ENCODE results near the gene PTPRR. TPM values are rescaled to one million over a fixed set of nuclear protein-coding genes. Genes with fewer than 3 reads are reported as not detected.

Gene PTPRR
- total RNA-seq, 2 donors from 2014 or later = 0.32 to 2.4 TPM

GRCh38 chr12:70660620-70661219 lies 259.8 kb downstream of the PTPRR start:
- Histone ChIP-seq H3K4me1 (replicated peaks) (no peaks in the 10 kb centered on the region), H3K4me3 (no peak overlapping the region), H3K27me3 (replicated peaks; ENCODE audit: insufficient read depth) (no peaks in the 10 kb centered on the region), H3K9me3 (no peaks in the 10 kb centered on the region), H3K36me3 (no peaks in the 10 kb centered on the region), H3K27ac (no peak overlapping the region)
- 91% methylated on average over 5 of the region's 5 CpGs for WGBS
- TF ChIP-seq POLR2AphosphoS5 (IDR thresholded peaks at IDR 0.05) (no peak), POLR2A (IDR thresholded peaks at IDR 0.05) (no peak)
- TF ChIP-seq, protein P1, sequence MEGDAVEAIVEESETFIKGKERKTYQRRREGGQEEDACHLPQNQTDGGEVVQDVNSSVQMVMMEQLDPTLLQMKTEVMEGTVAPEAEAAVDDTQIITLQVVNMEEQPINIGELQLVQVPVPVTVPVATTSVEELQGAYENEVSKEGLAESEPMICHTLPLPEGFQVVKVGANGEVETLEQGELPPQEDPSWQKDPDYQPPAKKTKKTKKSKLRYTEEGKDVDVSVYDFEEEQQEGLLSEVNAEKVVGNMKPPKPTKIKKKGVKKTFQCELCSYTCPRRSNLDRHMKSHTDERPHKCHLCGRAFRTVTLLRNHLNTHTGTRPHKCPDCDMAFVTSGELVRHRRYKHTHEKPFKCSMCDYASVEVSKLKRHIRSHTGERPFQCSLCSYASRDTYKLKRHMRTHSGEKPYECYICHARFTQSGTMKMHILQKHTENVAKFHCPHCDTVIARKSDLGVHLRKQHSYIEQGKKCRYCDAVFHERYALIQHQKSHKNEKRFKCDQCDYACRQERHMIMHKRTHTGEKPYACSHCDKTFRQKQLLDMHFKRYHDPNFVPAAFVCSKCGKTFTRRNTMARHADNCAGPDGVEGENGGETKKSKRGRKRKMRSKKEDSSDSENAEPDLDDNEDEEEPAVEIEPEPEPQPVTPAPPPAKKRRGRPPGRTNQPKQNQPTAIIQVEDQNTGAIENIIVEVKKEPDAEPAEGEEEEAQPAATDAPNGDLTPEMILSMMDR (IDR thresholded peaks at IDR 0.05) = no peak
- DNase-seq (ENCODE audit: low spot score) = no peak
- intact Hi-C loops (cut with DNase I) = no loop called here

- TF ChIP-seq, protein P1 (IDR thresholded peaks at IDR 0.05) = no peak
- TF ChIP-seq POLR2AphosphoS5 (IDR thresholded peaks at IDR 0.05) (no peak), POLR2A (IDR thresholded peaks at IDR 0.05) (no peak)
- intact Hi-C loops (cut with DNase I) = no loop called here
- Histone ChIP-seq H3K27me3 (replicated peaks; ENCODE audit: insufficient read depth) (no peaks in the 10 kb centered on the region), H3K4me1 (replicated peaks) (no peaks in the 10 kb centered on the region), H3K4me3 (no peak overlapping the region), H3K9me3 (no peaks in the 10 kb centered on the region), H3K27ac (no peak overlapping the region), H3K36me3 (no peaks in the 10 kb centered on the region)
- WGBS = 98% methylated on average over 5 of the region's 5 CpGs
- no peak for DNase-seq (ENCODE audit: low spot score)
Measured at GRCh38 chr12:70660002-70660604, 260.4 kb downstream of the PTPRR start.

GRCh38 chr12:70659077-70659606 lies 261.4 kb downstream of the PTPRR start:
- intact Hi-C loops (cut with DNase I) = no loop called here
- TF ChIP-seq POLR2AphosphoS5 (IDR thresholded peaks at IDR 0.05) (no peak), POLR2A (IDR thresholded peaks at IDR 0.05) (no peak)
- TF ChIP-seq, protein P1 (IDR thresholded peaks at IDR 0.05) = no peak
- Histone ChIP-seq H3K9me3 (no peaks in the 10 kb centered on the region), H3K27me3 (replicated peaks; ENCODE audit: insufficient read depth) (no peaks in the 10 kb centered on the region), H3K4me1 (replicated peaks) (no peaks in the 10 kb centered on the region), H3K36me3 (no peaks in the 10 kb centered on the region), H3K4me3 (no peak overlapping the region), H3K27ac (no peak overlapping the region)
- no peak for DNase-seq (ENCODE audit: low spot score)
- 100% methylated on average over 6 of the region's 6 CpGs for WGBS

DNA sequence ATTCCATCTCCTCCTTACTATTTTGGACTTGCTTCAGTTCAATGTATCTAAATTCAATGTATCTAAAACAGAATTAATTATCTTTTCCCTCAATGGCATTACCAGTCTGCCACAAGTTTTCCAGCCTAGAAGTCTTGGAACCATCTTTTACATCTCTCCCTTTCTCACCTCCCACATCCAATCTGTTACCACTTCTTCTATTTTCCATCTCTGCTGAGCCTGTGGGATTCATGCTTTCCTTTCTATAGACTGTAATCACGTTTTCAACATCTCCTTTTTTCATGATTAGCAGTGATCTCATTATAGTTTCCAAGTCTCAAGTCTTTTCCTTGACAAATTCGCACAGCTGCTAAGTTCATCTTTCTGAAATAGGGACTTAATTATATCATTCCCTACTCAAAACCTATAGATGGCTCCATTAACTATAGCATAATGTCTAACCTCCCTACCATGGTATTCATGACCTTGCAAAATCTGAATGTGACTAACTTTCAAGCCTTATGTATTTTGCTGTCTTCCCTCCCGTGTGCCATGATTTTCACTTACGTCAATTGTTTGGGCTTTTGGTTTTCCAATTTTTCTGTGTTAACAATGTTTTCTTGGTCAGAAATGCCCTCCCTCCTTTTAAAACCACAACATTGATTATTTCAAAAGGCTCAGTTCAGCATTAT lies 262.8 kb downstream of the PTPRR start:
- H3K36me3 ChIP-seq = no peaks in the 10 kb centered on the region
- no peaks in the 10 kb centered on the region for H3K27me3 ChIP-seq (replicated peaks; ENCODE audit: insufficient read depth)
- no peaks in the 10 kb centered on the region for H3K9me3 ChIP-seq
- H3K4me3 ChIP-seq = no peak overlapping the region
- H3K27ac ChIP-seq = no peak overlapping the region
- TF ChIP-seq POLR2AphosphoS5 (IDR thresholded peaks at IDR 0.05) (no peak), POLR2A (IDR thresholded peaks at IDR 0.05) (no peak)
- TF ChIP-seq, protein P1 (IDR thresholded peaks at IDR 0.05) = no peak
- no peak for DNase-seq (ENCODE audit: low spot score)
- H3K4me1 ChIP-seq (replicated peaks) = no peaks in the 10 kb centered on the region
- WGBS = 87% methylated on average over 4 of the region's 4 CpGs
- intact Hi-C loops (cut with DNase I) = no loop called here

Data from prostate gland (tissue), 2 donors.